HEK293T (cell line): Measurements from ENCODE around the gene HOXA5.
A peak's percentile ranks its signal among the peaks of the same experiment; 100 is the strongest.

Experiments used
- CTCF ChIA-PET: fragments of 350-600 bp; formaldehyde crosslinking; extraction: SDS; loops from one replicate; lab custom pipeline; 2021; ENCODE audit warnings: antibody characterized with exemption, inconsistent platforms; lab: Yijun Ruan, JAX
- POLR2A ChIA-PET: fragments of 350-600 bp; formaldehyde crosslinking; extraction: SDS; loops from one replicate; lab custom pipeline; 2020; ENCODE audit warnings: antibody characterized with exemption, inconsistent platforms; lab: Yijun Ruan, JAX
- DNase-seq: peaks from one replicate; pipeline ENCODE4 v3.0.0; 2012; ENCODE audit warnings: mixed read lengths; ENCODE audit errors: extremely low spot score
- ARNT ChIP-seq: fragments of 450-650 bp; IDR thresholded peaks from 2 replicates; pipeline ENCODE4 v1.6.1; 2017; ENCODE audit warnings: mild to moderate bottlenecking
- BHLHE40 ChIP-seq: fragments of 450-650 bp; IDR thresholded peaks from 2 replicates; pipeline ENCODE4 v1.6.1; 2016; ENCODE audit warnings: mild to moderate bottlenecking, moderate library complexity, borderline replicate concordance
- CTBP1 ChIP-seq: fragments of 450-650 bp; IDR thresholded peaks from 2 replicates; pipeline ENCODE4 v1.6.1; 2016; ENCODE audit warnings: borderline replicate concordance
- ELF4 ChIP-seq: fragments of 450-650 bp; IDR thresholded peaks from 2 replicates; pipeline ENCODE4 v1.6.1; 2017; ENCODE audit warnings: antibody characterized with exemption
- FOXA1 ChIP-seq: fragments of 450-650 bp; IDR thresholded peaks from 2 replicates; pipeline ENCODE4 v1.6.1; 2016; ENCODE audit warnings: mild to moderate bottlenecking
- FOXK2 ChIP-seq: fragments of 450-650 bp; IDR thresholded peaks from 2 replicates; pipeline ENCODE4 v1.6.1; 2016; ENCODE audit warnings: mild to moderate bottlenecking
- FOXM1 ChIP-seq: fragments of 450-650 bp; IDR thresholded peaks from 2 replicates; pipeline ENCODE4 v1.6.1; 2017; ENCODE audit warnings: mild to moderate bottlenecking, borderline replicate concordance
- HDGF ChIP-seq: fragments of 450-650 bp; IDR thresholded peaks from 2 replicates; pipeline ENCODE4 v1.6.1; 2017; ENCODE audit warnings: antibody characterized with exemption, borderline replicate concordance
- L3MBTL2 ChIP-seq: fragments of 450-650 bp; conservative IDR thresholded peaks from 2 replicates; pipeline ENCODE4 v1.6.1; 2016; ENCODE audit warnings: mild to moderate bottlenecking
- LEF1 ChIP-seq: fragments of 450-650 bp; IDR thresholded peaks from 2 replicates; pipeline ENCODE4 v1.6.1; 2017; ENCODE audit warnings: mild to moderate bottlenecking, borderline replicate concordance
- NFRKB ChIP-seq: fragments of 450-650 bp; IDR thresholded peaks from 2 replicates; pipeline ENCODE4 v1.6.1; 2016; ENCODE audit warnings: mild to moderate bottlenecking, moderate library complexity
- PKNOX1 ChIP-seq: fragments of 450-650 bp; IDR thresholded peaks from 2 replicates; pipeline ENCODE4 v1.6.1; 2016
- SP1 ChIP-seq: fragments of 450-650 bp; IDR thresholded peaks from 2 replicates; pipeline ENCODE4 v1.6.1; 2017
- SUZ12 ChIP-seq: fragments of 450-650 bp; IDR thresholded peaks from 2 replicates; pipeline ENCODE4 v1.6.1; 2016; ENCODE audit warnings: mild to moderate bottlenecking
- TARDBP ChIP-seq: fragments of 450-650 bp; IDR thresholded peaks from 2 replicates; pipeline ENCODE4 v1.6.1; 2016
- ZNF384 ChIP-seq: fragments of 450-650 bp; IDR thresholded peaks from 2 replicates; pipeline ENCODE4 v1.6.1; 2016

HOXA5 gene

GRCh38 chr7:27180431-27181420 is 37.2 kb upstream of the HOXA5 start:
- TF ChIP-seq FOXM1 (no peak), ZNF384 (no peak), SUZ12 (no peak), BHLHE40 (no peak), SP1 (no peak), PKNOX1 (no peak), ARNT (no peak), FOXK2 (no peak), CTBP1 (no peak), ELF4 (no peak), HDGF (no peak), NFRKB (no peak), TARDBP (no peak), LEF1 (no peak), L3MBTL2 (no peak), FOXA1 (no peak)
- POLR2A ChIA-PET = interaction anchor here (1.0 to 13.6 kb wide), 15 partner anchors 9 to 987 kb away, joined by 3 to 367 read pairs (median 5); partner anchors contain the start of genes CBX3, HOXA10, HOXA3 and HOXA5

GRCh38 chr7:27179503-27180430 is 36.3 kb upstream of the HOXA5 start:
- ChIA-PET CTCF (interaction anchor here (0.6 to 2.2 kb wide), 18 partner anchors 9 to 916 kb away, joined by 3 to 13 read pairs (median 4); partner anchors contain the start of genes HOXA13, HOXA3 and HOXA5), POLR2A (interaction anchor here (1.0 to 13.6 kb wide), 14 partner anchors 10 to 986 kb away, joined by 3 to 367 read pairs (median 4); partner anchors contain the start of genes CBX3, HOXA3, HOXA5 and HOXA6)
- TF ChIP-seq PKNOX1 (peak; percentile 77), L3MBTL2 (peak; percentile 54), NFRKB (no peak)
- DNase-seq = peak; percentile 71

More at GRCh38 chr7:27180431-27181420, 37.2 kb upstream of the HOXA5 start:
- CTCF ChIA-PET = interaction anchor here (0.6 to 2.2 kb wide), 14 partner anchors 8 to 478 kb away, joined by 3 to 13 read pairs (median 5); partner anchors contain the start of genes HOXA13, HOXA3 and HOXA5
- DNase-seq = no peak

- ChIA-PET POLR2A (interaction anchor here (1.0 to 13.6 kb wide), 15 partner anchors 8 to 985 kb away, joined by 3 to 367 read pairs (median 4); partner anchors contain the start of genes CBX3, HOXA3, HOXA5 and HOXA6), CTCF (interaction anchor here (0.6 to 2.2 kb wide), 12 partner anchors 9 to 917 kb away, joined by 3 to 13 read pairs (median 6); partner anchors contain the start of genes HOXA13 and HOXA5)
- no peak for DNase-seq
- TF ChIP-seq BHLHE40 (no peak), ZNF384 (no peak), FOXA1 (no peak), NFRKB (no peak), CTBP1 (no peak), FOXK2 (no peak), TARDBP (no peak), LEF1 (no peak), FOXM1 (no peak), HDGF (no peak), SUZ12 (no peak), SP1 (no peak)
Measured at GRCh38 chr7:27179030-27179429, 35.5 kb upstream of the HOXA5 start.

- CTCF ChIA-PET = interaction anchor here (1.7 to 2.2 kb wide), 2 partner anchors 16 to 37 kb away, joined by 11 to 13 read pairs; no protein-coding TSS in a partner anchor
- DNase-seq = peak; percentile 8
- no peak for TF ChIP-seq CTBP1
- TF ChIP-seq L3MBTL2 = no peak
- no peak for TF ChIP-seq NFRKB
- no peak for TF ChIP-seq ZNF384
- no peak for TF ChIP-seq PKNOX1
- TF ChIP-seq ELF4 = no peak
- no peak for TF ChIP-seq BHLHE40
- no peak for TF ChIP-seq LEF1
- POLR2A ChIA-PET = interaction anchor here (1.0 to 13.6 kb wide), 8 partner anchors 8 to 47 kb away, joined by 3 to 367 read pairs (median 8); partner anchors contain the start of genes HOXA3, HOXA5, HOXA6 and HOXA7
Measured at GRCh38 chr7:27178366-27178765, 34.9 kb upstream of the HOXA5 start.
